Measurements from ENCODE around the gene ASXL3. TPM values are rescaled to one million over a fixed set of nuclear protein-coding genes. Genes with fewer than 3 reads are reported as not detected.

The ASXL3 gene
- total and polyA plus RNA-seq, 9 of the 15 experiments (the other 6 are each of a cell fraction or from before 2014, with no cell fraction given) = not detected

GRCh38 chr18:33558529-33558928 is 19.5 kb upstream of the ASXL3 start:
- H3K4me3 ChIP-seq = no peak overlapping the region
- H2AFZ ChIP-seq (ENCODE audit: low read depth, low read length) = no peak overlapping the region
- no peaks in the 10 kb centered on the region for H4K20me1 ChIP-seq (replicated peaks; ENCODE audit: control insufficient read depth, insufficient read depth, low read length)
- H3K9me3 ChIP-seq (replicated peaks; ENCODE audit: control insufficient read depth, insufficient read depth, low read depth, low read length) = no peaks in the 10 kb centered on the region; the same call in 1 of the 2 replicates
- no peak overlapping the region for H3K9ac ChIP-seq (ENCODE audit: insufficient read depth in 1 of 2, low read depth in 2 of 2, low read length in 2 of 2)
- ChIA-PET CTCF (ENCODE audit: low intra/inter-chr PET ratio) (no interaction called here), POLR2A (no interaction called here)
- TF ChIP-seq NR3C1 (CRISPR knock-in tag; IDR thresholded peaks at IDR 0.05) (no peak), CAMTA2 (CRISPR knock-in tag; conservative IDR thresholded peaks at IDR 0.05) (no peak)
- WGBS (ENCODE audit: insufficient coverage, low coverage, missing lambda C conversion rate) = 0% methylated on average over 1 of the region's 1 CpG
- no peak overlapping the region for H3K4me2 ChIP-seq (ENCODE audit: insufficient read depth, low read length)
- H3K4me1 ChIP-seq (replicated peaks in 1 of 2; ENCODE audit: control insufficient read depth in 2 of 2, insufficient read depth in 2 of 2, low read length in 2 of 2) = no peaks in the 10 kb centered on the region
- FAIRE-seq = no peak
- no peaks in the 10 kb centered on the region for H3K27me3 ChIP-seq (ENCODE audit: control insufficient read depth in 2 of 2, insufficient read depth in 2 of 2, low read length in 2 of 2)
- no TSS peak for BruUV-seq (replicated peaks)
- in situ Hi-C loops (cut with MboI) (no loop called here), intact Hi-C loops (cut with micrococcal nuclease) (no loop called here)
- H3K36me3 ChIP-seq (ENCODE audit: control insufficient read depth, insufficient read depth, low read length) = no peaks in the 10 kb centered on the region
- H3K27ac ChIP-seq (ENCODE audit: extremely low read depth, low read depth, low read length) = no peak overlapping the region
- ATAC-seq = no peak
- no peak for DNase-seq (ENCODE audit: extremely low read depth in 1 of 4, low spot score in 3 of 4)
- H3K9me1 ChIP-seq (ENCODE audit: control insufficient read depth, insufficient read depth, low read length) = no peaks in the 10 kb centered on the region
- H3K79me2 ChIP-seq (ENCODE audit: control insufficient read depth, insufficient read depth, low read length) = no peaks in the 10 kb centered on the region

- no peaks in the 10 kb centered on the region for H3K4me1 ChIP-seq (replicated peaks in 1 of 2; ENCODE audit: control insufficient read depth in 2 of 2, insufficient read depth in 2 of 2, low read length in 2 of 2)
- H3K79me2 ChIP-seq (ENCODE audit: control insufficient read depth, insufficient read depth, low read length) = no peaks in the 10 kb centered on the region
- POLR2A ChIA-PET = no interaction called here
- BruUV-seq (replicated peaks) = no TSS peak
- no peak overlapping the region for H3K4me3 ChIP-seq
- H3K9me3 ChIP-seq (replicated peaks; ENCODE audit: control insufficient read depth, insufficient read depth, low read depth, low read length) = no peaks in the 10 kb centered on the region; the same call in 1 of the 2 replicates
- H3K9me1 ChIP-seq (ENCODE audit: control insufficient read depth, insufficient read depth, low read length) = no peaks in the 10 kb centered on the region
- H3K27me3 ChIP-seq (ENCODE audit: control insufficient read depth in 2 of 2, insufficient read depth in 2 of 2, low read length in 2 of 2) = no peaks in the 10 kb centered on the region
- FAIRE-seq (no peak), DNase-seq (ENCODE audit: extremely low read depth in 1 of 4, low spot score in 3 of 4) (peak in 1 of 4 experiments; percentile 2), ATAC-seq (no peak)
- 3% methylated on average over 4 of the region's 4 CpGs for WGBS (ENCODE audit: insufficient coverage, low coverage, missing lambda C conversion rate)
- H4K20me1 ChIP-seq (replicated peaks; ENCODE audit: control insufficient read depth, insufficient read depth, low read length) = no peaks in the 10 kb centered on the region
- H3K9ac ChIP-seq (ENCODE audit: insufficient read depth in 1 of 2, low read depth in 2 of 2, low read length in 2 of 2) = no peak overlapping the region
- CTCF ChIA-PET (ENCODE audit: low intra/inter-chr PET ratio) = no interaction called here
- no peak overlapping the region for H3K4me2 ChIP-seq (ENCODE audit: insufficient read depth, low read length)
- H2AFZ ChIP-seq (ENCODE audit: low read depth, low read length) = no peak overlapping the region
- no peaks in the 10 kb centered on the region for H3K36me3 ChIP-seq (ENCODE audit: control insufficient read depth, insufficient read depth, low read length)
- in situ Hi-C loops (cut with MboI) = no loop called here
- no peak overlapping the region for H3K27ac ChIP-seq (ENCODE audit: extremely low read depth, low read depth, low read length)
- intact Hi-C loops (cut with micrococcal nuclease) = no loop called here
- no peak for TF ChIP-seq EP400 (IDR thresholded peaks at IDR 0.05)
- no peak for TF ChIP-seq ZNF384 (IDR thresholded peaks at IDR 0.05; ENCODE audit: low read depth, low read length)
- TF ChIP-seq STAG1 (CRISPR knock-in tag; IDR thresholded peaks at IDR 0.05; ENCODE audit: borderline replicate concordance) = no peak
- TF ChIP-seq ZNF436 (CRISPR knock-in tag; IDR thresholded peaks at IDR 0.05) = no peak
- TF ChIP-seq NFE2L1 (tag; IDR thresholded peaks at IDR 0.05; ENCODE audit: borderline replicate concordance, low read depth) = no peak
- TF ChIP-seq ZBTB26 (CRISPR knock-in tag; IDR thresholded peaks at IDR 0.05) = no peak
- TF ChIP-seq HCFC1 (IDR thresholded peaks at IDR 0.05; ENCODE audit: low read depth, low read length) = no peak
- TF ChIP-seq JUN (IDR thresholded peaks at IDR 0.05; ENCODE audit: borderline replicate concordance, low read depth, low read length) = no peak
- TF ChIP-seq JUN (CRISPR knock-in tag; IDR thresholded peaks at IDR 0.05; ENCODE audit: borderline replicate concordance) = no peak
- TF ChIP-seq PRDM10 (IDR thresholded peaks at IDR 0.05; ENCODE audit: partially characterized antibody) = no peak
Measured at GRCh38 chr18:33560686-33561370, 17.2 kb upstream of the ASXL3 start.

All from K562 (cell line).